HCT116 (cell line): Measurements from ENCODE around the gene TTC21B. TPM values are rescaled to one million over a fixed set of nuclear protein-coding genes. Genes with fewer than 3 reads are reported as not detected.

Source experiments
- ATAC-seq: fragments of 200-7000 bp; cut with Tn5 transposase; 2 replicates; pipeline ENCODE4 v1.9.1; 2020; ENCODE audit warnings: mild to moderate bottlenecking, moderate library complexity
- BruUV-seq: library from RNA; stranded (reverse); fragments of 400-500 nt; replicated peaks from 2 replicates; lab custom pipeline; 2021; lab: Mats Ljungman, UMichigan
- CTCF ChIA-PET: fragments of 300-600 bp; sonication (Branson Sonifier 250); formaldehyde crosslinking; loops from one replicate; lab custom pipeline; 2021; ENCODE audit warnings: antibody characterized with exemption; lab: Charles Lee
- POLR2A ChIA-PET: fragments of 300-600, 350-600 bp; sonication (Branson Sonifier 250); formaldehyde crosslinking; loops from one replicate; lab custom pipeline; 2021; ENCODE audit warnings: antibody characterized with exemption; lab: Charles Lee
- RAD21 ChIA-PET, 2 experiments: fragments of 300-600 bp; sonication (Branson Sonifier 250); formaldehyde crosslinking; loops; one replicate each; lab custom pipeline; 2023; ENCODE audit warnings: low total read pairs in 2 of 2; ENCODE audit not compliant: uncharacterized antibody in 2 of 2, unreplicated experiment in 2 of 2, low non-redundant PET in 1 of 2; lab: Charles Lee
- DNase-seq: peaks from one replicate; pipeline ENCODE4 v3.0.0-alpha.2; 2010; ENCODE audit warnings: low read depth, low spot score
- H2AFZ ChIP-seq: fragments of 200-600 bp; shearing (Covaris generic), sonication (generic); 2 replicates; pipeline ENCODE4 v1.6.1; 2017; ENCODE audit warnings: low read depth, mixed run types, mixed read lengths, antibody characterized with exemption, low read length; ENCODE audit not compliant: poor library complexity, severe bottlenecking
- H3K27ac ChIP-seq: 2 replicates; pipeline ENCODE4 v1.5.1; 2012; ENCODE audit warnings: low read depth, low read length
- H3K27me3 ChIP-seq: fragments of 200-600 bp; sonication (generic); 2 replicates; pipeline ENCODE4 v1.6.1; 2016; ENCODE audit warnings: mixed run types, low read length, mixed read lengths; ENCODE audit not compliant: insufficient read depth
- H3K36me3 ChIP-seq, 2 experiments: fragments of 200-500 bp in 1 of 2; fragments of 200-600 bp in 1 of 2; sonication (Bioruptor generic) in 1 of 2; sonication (generic) in 1 of 2; 2 replicates each; pipeline versions ENCODE4 v1.5.1 to v1.6.1; 2014 to 2016; ENCODE audit warnings: low read length in 2 of 2, inconsistent platforms in 1 of 2, mixed read lengths in 1 of 2, mixed run types in 1 of 2; ENCODE audit not compliant: insufficient read depth in 2 of 2, control insufficient read depth in 1 of 2
- H3K4me1 ChIP-seq, 2 experiments: fragments of 200-600 bp in 1 of 2; sonication (generic) in 1 of 2; 2 replicates each; pipeline versions ENCODE4 v1.5.1 to v1.6.1; 2012 to 2017; ENCODE audit warnings: low read length in 2 of 2, inconsistent platforms in 1 of 2, mild to moderate bottlenecking in 1 of 2, mixed read lengths in 1 of 2, mixed run types in 1 of 2, moderate library complexity in 1 of 2; ENCODE audit not compliant: insufficient read depth in 2 of 2, control insufficient read depth in 1 of 2
- H3K4me2 ChIP-seq: fragments of 200-600 bp; sonication (generic); 2 replicates; pipeline ENCODE4 v1.6.1; 2017; ENCODE audit warnings: mixed run types, low read length, mixed read lengths
- H3K4me3 ChIP-seq, 2 experiments: fragments of 200-600 bp in 1 of 2; sonication (generic) in 1 of 2; replicated peaks in 1 of 2; 2 replicates each; pipeline ENCODE4 v1.5.1; 2011 to 2016; ENCODE audit warnings: low read length in 2 of 2, control low read depth in 1 of 2, low read depth in 1 of 2, mild to moderate bottlenecking in 1 of 2, mixed read lengths in 1 of 2, mixed run types in 1 of 2
- H3K79me2 ChIP-seq: fragments of 200-600 bp; sonication (generic); 2 replicates; pipeline ENCODE4 v1.6.1; 2017; ENCODE audit warnings: mild to moderate bottlenecking, mixed run types, low read length, moderate library complexity, mixed read lengths; ENCODE audit not compliant: insufficient read depth
- H3K9ac ChIP-seq: fragments of 200-600 bp; sonication (generic); 2 replicates; pipeline ENCODE4 v1.6.1; 2016; ENCODE audit warnings: low read length, mixed read lengths
- H3K9me2 ChIP-seq: fragments of 200-600 bp; sonication (generic), shearing (Covaris generic); 2 replicates; pipeline ENCODE4 v1.6.1; 2017; ENCODE audit warnings: mixed run types, mild to moderate bottlenecking, moderate library complexity; ENCODE audit not compliant: insufficient read depth
- H3K9me3 ChIP-seq, 2 experiments: fragments of 200-500 bp in 1 of 2; fragments of 200-600 bp in 1 of 2; sonication (Bioruptor generic) in 1 of 2; sonication (generic) in 1 of 2; 2 replicates each; pipeline ENCODE4 v1.6.1; 2014 to 2017; ENCODE audit warnings: low read length in 2 of 2, mixed read lengths in 2 of 2, inconsistent platforms in 1 of 2, low read depth in 1 of 2, mild to moderate bottlenecking in 1 of 2, mixed run types in 1 of 2, moderate library complexity in 1 of 2; ENCODE audit not compliant: control insufficient read depth in 1 of 2, insufficient read depth in 1 of 2
- H4K20me1 ChIP-seq: fragments of 200-600 bp; sonication (generic), shearing (Covaris generic); 2 replicates; pipeline ENCODE4 v1.6.1; 2017; ENCODE audit warnings: mixed run types, mild to moderate bottlenecking, moderate library complexity; ENCODE audit not compliant: insufficient read depth
- POLR2AphosphoS5 ChIP-seq: IDR thresholded peaks from 2 replicates; pipeline ENCODE4 v1.6.1; 2011; ENCODE audit warnings: mild to moderate bottlenecking, low read depth, low read length, moderate library complexity
- SIN3A ChIP-seq: IDR thresholded peaks from 2 replicates; pipeline ENCODE4 v1.6.1; 2012; ENCODE audit warnings: low read depth
- TCF7L2 ChIP-seq: IDR thresholded peaks from 2 replicates; pipeline ENCODE4 v1.7.0; 2011; ENCODE audit warnings: borderline replicate concordance, inconsistent platforms; ENCODE audit not compliant: insufficient read depth, insufficient read length; ENCODE audit errors: extremely low read depth
- YY1 ChIP-seq: IDR thresholded peaks from 2 replicates; pipeline ENCODE4 v1.6.1; 2011; ENCODE audit warnings: low read length, low read depth, moderate library complexity, mild to moderate bottlenecking; ENCODE audit not compliant: insufficient replicate concordance; ENCODE audit errors: extremely low read depth
- intact Hi-C: fragments of 100-400 bp; cut with micrococcal nuclease; formaldehyde crosslinking; loops from 2 replicates; pipeline ENCODE4 v1.10.0; 2022
- total RNA-seq: library from RNA; stranded (reverse); gene quantifications from one replicate; pipeline ENCODE4 v1.2.1, GENCODE V29; 2021; ENCODE audit not compliant: unreplicated experiment
- TF ChIP-seq, protein P1 (sequence below): IDR thresholded peaks from 2 replicates; pipeline ENCODE4 v1.6.1; 2012
- TF ChIP-seq, protein P2 (sequence below), 3 experiments: fragments of 200-600 bp in 1 of 3; sonication (generic) in 1 of 3; IDR thresholded peaks in 2 of 3; conservative IDR thresholded peaks in 1 of 3; 2 replicates each; pipeline ENCODE4 v1.5.1; 2012 to 2017; ENCODE audit warnings: low read depth in 2 of 3, low read length in 2 of 3, antibody characterized with exemption in 1 of 3, borderline replicate concordance in 1 of 3, control low read depth in 1 of 3, mild to moderate bottlenecking in 1 of 3, mixed read lengths in 1 of 3, mixed run types in 1 of 3, moderate library complexity in 1 of 3; ENCODE audit not compliant: insufficient read depth in 1 of 3

TTC21B gene
- total RNA-seq, 1 experiment from 2014 or later = 12.2 TPM

DNA sequence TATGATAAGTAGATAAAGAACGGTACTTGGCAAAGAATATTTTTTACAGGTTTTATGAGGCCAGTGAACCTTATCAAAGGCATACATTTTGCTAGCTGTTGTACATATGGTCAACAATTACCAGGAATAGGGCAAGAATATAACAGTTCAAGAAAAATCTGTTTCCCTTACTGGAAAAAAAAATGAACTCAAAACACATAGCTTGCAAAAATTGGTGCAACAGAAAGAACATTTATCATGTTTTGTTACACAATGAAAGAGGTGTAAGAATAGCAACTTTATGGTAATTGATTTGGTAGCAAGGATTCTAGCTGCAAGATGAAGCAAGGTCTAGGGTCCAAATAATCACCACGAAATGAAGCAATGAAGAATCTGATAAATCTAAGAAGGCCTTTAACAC is 41.6 kb downstream of the TTC21B start:
- no peak for TF ChIP-seq POLR2AphosphoS5
- no peak for ATAC-seq
- CTCF ChIA-PET = no interaction called here

DNA sequence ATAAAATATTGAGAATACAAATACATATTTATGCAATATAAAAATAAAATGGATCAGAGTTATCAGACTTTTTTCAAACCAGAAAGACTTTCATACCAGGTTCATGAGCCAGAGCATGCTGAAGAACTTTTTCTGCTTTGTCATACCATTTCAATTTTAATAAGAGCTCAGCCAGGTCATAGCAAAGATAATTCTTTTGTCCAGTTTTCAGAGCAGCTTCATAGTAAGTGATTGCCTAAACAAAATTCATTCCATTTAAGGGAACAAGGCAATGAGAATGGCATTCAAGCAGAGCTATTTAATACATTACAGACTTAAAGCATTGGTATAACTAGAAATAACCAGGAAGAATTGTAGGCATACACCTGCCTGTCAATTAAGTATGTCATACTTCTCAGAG is 42.3 kb downstream of the TTC21B start:
- no peak overlapping the region for H3K9ac ChIP-seq
- H3K4me1 ChIP-seq = no peaks in the 10 kb centered on the region
- no peaks in the 10 kb centered on the region for H4K20me1 ChIP-seq
- no peaks in the 10 kb centered on the region for H3K9me2 ChIP-seq
- no peak overlapping the region for H2AFZ ChIP-seq
- H3K27me3 ChIP-seq = no peaks in the 10 kb centered on the region
- intact Hi-C loops = no loop called here
- H3K36me3 ChIP-seq = peaks cover 0 to 4% of the 10 kb centered on the region in 2 experiments; a peak in 1 of 4 replicates
- no peak overlapping the region for H3K4me3 ChIP-seq
- ChIA-PET CTCF (no interaction called here), RAD21 (no interaction called here), POLR2A (no interaction called here)
- no peak for DNase-seq
- no peak for ATAC-seq
- H3K27ac ChIP-seq = no peak overlapping the region
- H3K4me2 ChIP-seq = no peak overlapping the region
- no peaks in the 10 kb centered on the region for H3K9me3 ChIP-seq
- no peaks in the 10 kb centered on the region for H3K79me2 ChIP-seq
- BruUV-seq = no TSS peak
- TF ChIP-seq TCF7L2 = no peak
- TF ChIP-seq, protein P1, sequence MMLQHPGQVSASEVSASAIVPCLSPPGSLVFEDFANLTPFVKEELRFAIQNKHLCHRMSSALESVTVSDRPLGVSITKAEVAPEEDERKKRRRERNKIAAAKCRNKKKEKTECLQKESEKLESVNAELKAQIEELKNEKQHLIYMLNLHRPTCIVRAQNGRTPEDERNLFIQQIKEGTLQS = no peak
- TF ChIP-seq, protein P2, sequence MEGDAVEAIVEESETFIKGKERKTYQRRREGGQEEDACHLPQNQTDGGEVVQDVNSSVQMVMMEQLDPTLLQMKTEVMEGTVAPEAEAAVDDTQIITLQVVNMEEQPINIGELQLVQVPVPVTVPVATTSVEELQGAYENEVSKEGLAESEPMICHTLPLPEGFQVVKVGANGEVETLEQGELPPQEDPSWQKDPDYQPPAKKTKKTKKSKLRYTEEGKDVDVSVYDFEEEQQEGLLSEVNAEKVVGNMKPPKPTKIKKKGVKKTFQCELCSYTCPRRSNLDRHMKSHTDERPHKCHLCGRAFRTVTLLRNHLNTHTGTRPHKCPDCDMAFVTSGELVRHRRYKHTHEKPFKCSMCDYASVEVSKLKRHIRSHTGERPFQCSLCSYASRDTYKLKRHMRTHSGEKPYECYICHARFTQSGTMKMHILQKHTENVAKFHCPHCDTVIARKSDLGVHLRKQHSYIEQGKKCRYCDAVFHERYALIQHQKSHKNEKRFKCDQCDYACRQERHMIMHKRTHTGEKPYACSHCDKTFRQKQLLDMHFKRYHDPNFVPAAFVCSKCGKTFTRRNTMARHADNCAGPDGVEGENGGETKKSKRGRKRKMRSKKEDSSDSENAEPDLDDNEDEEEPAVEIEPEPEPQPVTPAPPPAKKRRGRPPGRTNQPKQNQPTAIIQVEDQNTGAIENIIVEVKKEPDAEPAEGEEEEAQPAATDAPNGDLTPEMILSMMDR (IDR thresholded peaks at IDR 0.05 in 2 of 3, conservative IDR thresholded peaks at IDR 0.05 in 1 of 3; ENCODE audit: borderline replicate concordance in 1 of 3, insufficient read depth in 1 of 3, low read depth in 2 of 3, low read length in 2 of 3) = no peak
- TF ChIP-seq YY1 = no peak
- no peak for TF ChIP-seq SIN3A

More for the DNA sequence above, 41.6 kb downstream of the TTC21B start:
- DNase-seq = no peak
- Histone ChIP-seq H2AFZ (no peak overlapping the region), H4K20me1 (no peaks in the 10 kb centered on the region), H3K27me3 (no peaks in the 10 kb centered on the region), H3K27ac (no peak overlapping the region), H3K4me3 (no peak overlapping the region), H3K9me2 (no peaks in the 10 kb centered on the region), H3K4me1 (no peaks in the 10 kb centered on the region), H3K9ac (no peak overlapping the region), H3K9me3 (no peaks in the 10 kb centered on the region), H3K4me2 (no peak overlapping the region), H3K36me3 (peaks cover 0 to 8% of the 10 kb centered on the region in 2 experiments; a peak in 2 of 4 replicates), H3K79me2 (no peaks in the 10 kb centered on the region)
- intact Hi-C loops = no loop called here
- POLR2A ChIA-PET = no interaction called here
- RAD21 ChIA-PET = no interaction called here
- no TSS peak for BruUV-seq
